ENCODE data around the gene OGFOD1. TPM values are rescaled to one million over a fixed set of nuclear protein-coding genes. Genes with fewer than 3 reads are reported as not detected.

OGFOD1 gene
- total and polyA plus RNA-seq, 9 of the 15 experiments (the other 6 are each of a cell fraction or from before 2014, with no cell fraction given), result 60.4 to 134 (median 85.8) TPM

- Histone ChIP-seq H3K36me3 (ENCODE audit: control insufficient read depth, insufficient read depth, low read length) (peaks cover 87% of the 10 kb centered on the region), H3K4me3 (no peak overlapping the region), H3K27ac (ENCODE audit: extremely low read depth, low read depth, low read length) (no peak overlapping the region), H3K9me1 (ENCODE audit: control insufficient read depth, insufficient read depth, low read length) (no peaks in the 10 kb centered on the region), H3K27me3 (ENCODE audit: control insufficient read depth in 2 of 2, insufficient read depth in 2 of 2, low read length in 2 of 2) (no peaks in the 10 kb centered on the region), H3K4me2 (ENCODE audit: insufficient read depth, low read length) (no peak overlapping the region), H3K9me3 (replicated peaks; ENCODE audit: control insufficient read depth, insufficient read depth, low read depth, low read length) (no peaks in the 10 kb centered on the region), H2AFZ (ENCODE audit: low read depth, low read length) (no peak overlapping the region), H4K20me1 (replicated peaks; ENCODE audit: control insufficient read depth, insufficient read depth, low read length) (no peaks in the 10 kb centered on the region), H3K4me1 (replicated peaks in 1 of 2; ENCODE audit: control insufficient read depth in 2 of 2, insufficient read depth in 2 of 2, low read length in 2 of 2) (peaks cover 4 to 22% of the 10 kb centered on the region in 2 experiments; a peak in 4 of 5 replicates), H3K79me2 (ENCODE audit: control insufficient read depth, insufficient read depth, low read length) (peaks cover 20% of the 10 kb centered on the region), H3K9ac (ENCODE audit: insufficient read depth in 1 of 2, low read depth in 2 of 2, low read length in 2 of 2) (no peak overlapping the region)
- 87% methylated on average over 6 of the region's 6 CpGs for WGBS (ENCODE audit: insufficient coverage, low coverage, missing lambda C conversion rate)
- CTCF ChIA-PET (ENCODE audit: low intra/inter-chr PET ratio), result no interaction called here
- POLR2A ChIA-PET, result no interaction called here
- ATAC-seq (no peak), FAIRE-seq (no peak), DNase-seq (ENCODE audit: extremely low read depth in 1 of 4, low spot score in 3 of 4) (no peak)
- intact Hi-C loops (cut with micrococcal nuclease), result no loop called here
- BruUV-seq (replicated peaks), result no TSS peak
- in situ Hi-C loops (cut with MboI), result no loop called here
- TF ChIP-seq ZNF79 (CRISPR knock-in tag; IDR thresholded peaks at IDR 0.05; ENCODE audit: low read depth) (no peak), GABPA (tag; conservative IDR thresholded peaks at IDR 0.05; ENCODE audit: low read depth) (no peak), ELF2 (CRISPR knock-in tag; IDR thresholded peaks at IDR 0.05) (no peak), NFRKB (IDR thresholded peaks at IDR 0.05; ENCODE audit: low read depth) (no peak), ZHX1 (conservative IDR thresholded peaks at IDR 0.05; ENCODE audit: low read length) (no peak), ZNF586 (CRISPR knock-in tag; conservative IDR thresholded peaks at IDR 0.05) (no peak), ZNF431 (CRISPR knock-in tag; IDR thresholded peaks at IDR 0.05) (no peak), MTA2 (IDR thresholded peaks at IDR 0.05; ENCODE audit: low read depth) (no peak), FOXA1 (IDR thresholded peaks at IDR 0.05; ENCODE audit: borderline replicate concordance) (no peak), ELK3 (CRISPR knock-in tag; IDR thresholded peaks at IDR 0.05) (no peak), ASH1L (IDR thresholded peaks at IDR 0.05; ENCODE audit: borderline replicate concordance, low read depth, partially characterized antibody) (no peak), PRDM10 (IDR thresholded peaks at IDR 0.05; ENCODE audit: partially characterized antibody) (no peak), FOXP4 (CRISPR knock-in tag; IDR thresholded peaks at IDR 0.05; ENCODE audit: borderline replicate concordance) (no peak)
Observed at GRCh38 chr16:56457927-56458470, 6.6 kb downstream of the OGFOD1 start.
